ENCODE results near the gene WNK4.

DNA sequence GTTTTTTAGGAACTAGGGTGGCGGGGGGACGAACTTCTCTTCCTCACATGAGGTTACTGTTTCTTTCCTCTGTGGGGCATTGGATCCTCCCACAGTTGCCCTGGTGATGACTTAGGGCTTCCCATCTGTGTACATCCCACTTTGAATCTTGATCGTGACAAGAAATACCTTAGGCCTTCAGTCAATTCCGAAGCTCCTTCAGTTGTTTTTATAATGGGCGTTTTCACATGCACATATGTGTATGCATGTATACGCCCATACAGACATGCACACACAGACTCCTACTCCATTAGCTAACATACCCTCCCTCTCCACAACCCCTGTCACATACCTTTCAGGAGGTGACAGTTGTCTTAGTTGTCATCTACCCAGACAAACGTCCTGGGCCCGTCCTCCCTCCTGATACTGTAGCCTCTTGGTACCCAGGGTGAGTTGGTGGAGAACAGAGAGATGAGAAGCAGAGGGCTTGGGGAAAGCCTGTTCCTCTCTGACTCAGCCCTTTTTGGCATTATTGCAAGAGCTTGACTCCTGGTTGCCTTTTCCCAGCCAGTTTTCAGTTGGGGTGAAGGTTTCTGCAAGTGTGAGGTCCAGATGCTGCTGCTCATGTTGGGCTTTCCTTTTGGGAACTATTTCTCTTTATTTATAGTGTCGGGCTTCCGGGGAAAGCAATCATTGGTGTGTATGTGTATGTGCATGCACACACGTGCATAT is 61.7 kb downstream of the WNK4 start:
- TF ChIP-seq, protein P1, sequence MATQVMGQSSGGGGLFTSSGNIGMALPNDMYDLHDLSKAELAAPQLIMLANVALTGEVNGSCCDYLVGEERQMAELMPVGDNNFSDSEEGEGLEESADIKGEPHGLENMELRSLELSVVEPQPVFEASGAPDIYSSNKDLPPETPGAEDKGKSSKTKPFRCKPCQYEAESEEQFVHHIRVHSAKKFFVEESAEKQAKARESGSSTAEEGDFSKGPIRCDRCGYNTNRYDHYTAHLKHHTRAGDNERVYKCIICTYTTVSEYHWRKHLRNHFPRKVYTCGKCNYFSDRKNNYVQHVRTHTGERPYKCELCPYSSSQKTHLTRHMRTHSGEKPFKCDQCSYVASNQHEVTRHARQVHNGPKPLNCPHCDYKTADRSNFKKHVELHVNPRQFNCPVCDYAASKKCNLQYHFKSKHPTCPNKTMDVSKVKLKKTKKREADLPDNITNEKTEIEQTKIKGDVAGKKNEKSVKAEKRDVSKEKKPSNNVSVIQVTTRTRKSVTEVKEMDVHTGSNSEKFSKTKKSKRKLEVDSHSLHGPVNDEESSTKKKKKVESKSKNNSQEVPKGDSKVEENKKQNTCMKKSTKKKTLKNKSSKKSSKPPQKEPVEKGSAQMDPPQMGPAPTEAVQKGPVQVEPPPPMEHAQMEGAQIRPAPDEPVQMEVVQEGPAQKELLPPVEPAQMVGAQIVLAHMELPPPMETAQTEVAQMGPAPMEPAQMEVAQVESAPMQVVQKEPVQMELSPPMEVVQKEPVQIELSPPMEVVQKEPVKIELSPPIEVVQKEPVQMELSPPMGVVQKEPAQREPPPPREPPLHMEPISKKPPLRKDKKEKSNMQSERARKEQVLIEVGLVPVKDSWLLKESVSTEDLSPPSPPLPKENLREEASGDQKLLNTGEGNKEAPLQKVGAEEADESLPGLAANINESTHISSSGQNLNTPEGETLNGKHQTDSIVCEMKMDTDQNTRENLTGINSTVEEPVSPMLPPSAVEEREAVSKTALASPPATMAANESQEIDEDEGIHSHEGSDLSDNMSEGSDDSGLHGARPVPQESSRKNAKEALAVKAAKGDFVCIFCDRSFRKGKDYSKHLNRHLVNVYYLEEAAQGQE (IDR thresholded peaks at IDR 0.05; ENCODE audit: insufficient read depth in 1 of 2, low read depth in 2 of 2, low read length in 2 of 2), result no peak
- no peak; the same call in 1 of the 2 replicates for TF ChIP-seq POLR2AphosphoS5 (IDR thresholded peaks at IDR 0.05; ENCODE audit: low read depth, low read length)

Data from PFSK-1 (cell line).